Body of pancreas (tissue), 4 donors: ENCODE results near the gene GM2A.

Source experiments
- CTCF ChIP-seq, 7 experiments: fragments of 450-650 bp in 4 of 7; fragments of 200-600 bp in 3 of 7; sonication (generic) in 3 of 7; IDR thresholded peaks; one replicate each; pipeline ENCODE4 v1.5.1; 2016 to 2019; ENCODE audit warnings: antibody characterized with exemption in 7 of 7
- POLR2A ChIP-seq, 3 donors: fragments of 450-650 bp; IDR thresholded peaks; one replicate each; pipeline ENCODE4 v1.6.1; 2016; ENCODE audit warnings: antibody characterized with exemption in 3 of 3, mild to moderate bottlenecking in 2 of 3

- TF ChIP-seq CTCF (IDR thresholded peaks at IDR 0.05) = no peak
- no peak for TF ChIP-seq POLR2A (IDR thresholded peaks at IDR 0.05)
Measured at GRCh38 chr5:151295791-151296477, 42.9 kb downstream of the GM2A start.
